Endodermal cell (in vitro differentiated cells): ENCODE data around the gene RAPGEF2. TPM values are rescaled to one million over a fixed set of nuclear protein-coding genes. Genes with fewer than 3 reads are reported as not detected.

Source experiments
- DNase-seq: peaks from one replicate; pipeline ENCODE4 v3.0.0-alpha.2; 2017
- H3K27ac ChIP-seq: 2 replicates; pipeline ENCODE4 v1.5.1; 2013; ENCODE audit warnings: mild to moderate bottlenecking, low read depth, low read length, moderate library complexity
- H3K27me3 ChIP-seq: 2 replicates; pipeline ENCODE4 v1.6.1; 2013; ENCODE audit warnings: mild to moderate bottlenecking, low read length, moderate library complexity; ENCODE audit not compliant: insufficient read depth, control insufficient read depth, poor library complexity, severe bottlenecking
- H3K36me3 ChIP-seq: 2 replicates; pipeline ENCODE4 v1.7.0; 2013; ENCODE audit warnings: mild to moderate bottlenecking, low read length, moderate library complexity; ENCODE audit not compliant: control insufficient read depth, insufficient read depth
- H3K4me1 ChIP-seq: one replicate; pipeline ENCODE4 v1.7.0; 2013; ENCODE audit warnings: low read length; ENCODE audit not compliant: control insufficient read depth, insufficient read depth
- H3K4me3 ChIP-seq: 2 replicates; pipeline ENCODE4 v1.5.1; 2013; ENCODE audit warnings: mild to moderate bottlenecking, low read length, moderate library complexity
- H3K9ac ChIP-seq: 2 replicates; pipeline ENCODE4 v1.6.1; 2013; ENCODE audit warnings: mild to moderate bottlenecking, low read length, moderate library complexity; ENCODE audit not compliant: poor library complexity, severe bottlenecking; ENCODE audit errors: extremely low read depth
- H3K9me3 ChIP-seq: 2 replicates; pipeline ENCODE4 v1.6.1; 2013; ENCODE audit warnings: mild to moderate bottlenecking, low read length, moderate library complexity; ENCODE audit not compliant: control insufficient read depth
- H3K27ac Mint-ChIP-seq: 2 replicates; pipeline ENCODE4 v1.8.0; 2020; ENCODE audit warnings: mixed read lengths
- H3K27me3 Mint-ChIP-seq: 2 replicates; pipeline ENCODE4 v1.8.0; 2021; ENCODE audit warnings: mild to moderate bottlenecking, mixed read lengths; ENCODE audit not compliant: insufficient read depth
- H3K36me3 Mint-ChIP-seq: 2 replicates; pipeline ENCODE4 v1.8.0; 2020; ENCODE audit warnings: low read depth, mixed read lengths
- H3K4me1 Mint-ChIP-seq: 2 replicates; pipeline ENCODE4 v1.8.0; 2020; ENCODE audit warnings: mixed read lengths
- H3K4me3 Mint-ChIP-seq: 2 replicates; pipeline ENCODE4 v1.8.0; 2020; ENCODE audit warnings: mild to moderate bottlenecking, moderate library complexity, mixed read lengths
- H3K9me3 Mint-ChIP-seq: 2 replicates; pipeline ENCODE4 v1.8.0; 2020; ENCODE audit warnings: mild to moderate bottlenecking, mixed read lengths
- WGBS, 2 experiments: methylation state at CpG; one replicate each; pipeline versions ENCODE4 v1.1.5 to v1.1.7; 2013; ENCODE audit warnings: missing lambda C conversion rate in 2 of 2, mixed read lengths in 1 of 2; ENCODE audit not compliant: insufficient coverage in 1 of 2, insufficient read length in 1 of 2; 5-methylcytosine and 5-hydroxymethylcytosine counted together
- total RNA-seq, 2 donors: library from RNA; stranded (reverse); fragmentation: NEBNext Ultra II Directional in 1 of 2; extraction: Animal tissue kit (Norgen Biotek cat#: 25700) in 1 of 2; gene quantifications; 2 replicates in 1 of 2; 3 replicates in 1 of 2; pipeline ENCODE4 v1.2.1, GENCODE V29; 2021
- TF ChIP-seq, protein P1 (sequence below): fragments of 200-600 bp; sonication (generic); conservative IDR thresholded peaks from 2 replicates; pipeline ENCODE4 v1.5.0; 2021; ENCODE audit warnings: antibody characterized with exemption, mild to moderate bottlenecking

The RAPGEF2 gene
- total RNA-seq, 2 donors from 2014 or later, result 63.4 to 78.2 TPM

DNA sequence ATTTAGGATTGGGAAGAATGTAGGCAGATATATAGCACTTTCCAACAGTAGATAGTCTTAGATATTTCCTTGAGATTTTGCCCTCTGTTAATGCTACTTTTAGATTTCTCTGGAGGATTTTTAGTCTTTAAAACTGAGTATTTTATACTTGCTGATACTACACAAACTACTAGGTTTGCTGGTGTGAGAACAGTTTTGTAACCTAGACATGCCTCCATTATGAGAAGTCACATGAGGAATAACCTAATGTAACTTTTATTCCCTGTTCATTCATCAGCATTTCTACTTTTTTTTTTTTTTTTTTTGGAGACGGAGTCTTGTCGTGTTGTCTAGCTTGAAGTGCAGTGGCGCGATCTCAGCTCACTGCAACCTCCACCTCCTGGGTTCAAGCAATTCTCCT, 137.2 kb downstream of the RAPGEF2 start:
- Mint-ChIP-seq H3K4me3 (no peak overlapping the region), H3K36me3 (peaks cover 12% of the 10 kb centered on the region), H3K9me3 (no peaks in the 10 kb centered on the region), H3K4me1 (peaks cover 3% of the 10 kb centered on the region), H3K27me3 (no peaks in the 10 kb centered on the region), H3K27ac (no peak overlapping the region)
- Histone ChIP-seq H3K9me3 (no peaks in the 10 kb centered on the region), H3K27ac (no peak overlapping the region), H3K4me1 (no peaks in the 10 kb centered on the region), H3K36me3 (peaks cover 16% of the 10 kb centered on the region), H3K9ac (no peak overlapping the region), H3K4me3 (no peak overlapping the region), H3K27me3 (no peaks in the 10 kb centered on the region)
- TF ChIP-seq, protein P1, sequence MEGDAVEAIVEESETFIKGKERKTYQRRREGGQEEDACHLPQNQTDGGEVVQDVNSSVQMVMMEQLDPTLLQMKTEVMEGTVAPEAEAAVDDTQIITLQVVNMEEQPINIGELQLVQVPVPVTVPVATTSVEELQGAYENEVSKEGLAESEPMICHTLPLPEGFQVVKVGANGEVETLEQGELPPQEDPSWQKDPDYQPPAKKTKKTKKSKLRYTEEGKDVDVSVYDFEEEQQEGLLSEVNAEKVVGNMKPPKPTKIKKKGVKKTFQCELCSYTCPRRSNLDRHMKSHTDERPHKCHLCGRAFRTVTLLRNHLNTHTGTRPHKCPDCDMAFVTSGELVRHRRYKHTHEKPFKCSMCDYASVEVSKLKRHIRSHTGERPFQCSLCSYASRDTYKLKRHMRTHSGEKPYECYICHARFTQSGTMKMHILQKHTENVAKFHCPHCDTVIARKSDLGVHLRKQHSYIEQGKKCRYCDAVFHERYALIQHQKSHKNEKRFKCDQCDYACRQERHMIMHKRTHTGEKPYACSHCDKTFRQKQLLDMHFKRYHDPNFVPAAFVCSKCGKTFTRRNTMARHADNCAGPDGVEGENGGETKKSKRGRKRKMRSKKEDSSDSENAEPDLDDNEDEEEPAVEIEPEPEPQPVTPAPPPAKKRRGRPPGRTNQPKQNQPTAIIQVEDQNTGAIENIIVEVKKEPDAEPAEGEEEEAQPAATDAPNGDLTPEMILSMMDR, result no peak
- WGBS, 2 experiments, result 93% methylated on average over 4 of the region's 4 CpGs; no CpG with 5 or more reads in 1 of the 2 experiments
- DNase-seq, result no peak

DNA sequence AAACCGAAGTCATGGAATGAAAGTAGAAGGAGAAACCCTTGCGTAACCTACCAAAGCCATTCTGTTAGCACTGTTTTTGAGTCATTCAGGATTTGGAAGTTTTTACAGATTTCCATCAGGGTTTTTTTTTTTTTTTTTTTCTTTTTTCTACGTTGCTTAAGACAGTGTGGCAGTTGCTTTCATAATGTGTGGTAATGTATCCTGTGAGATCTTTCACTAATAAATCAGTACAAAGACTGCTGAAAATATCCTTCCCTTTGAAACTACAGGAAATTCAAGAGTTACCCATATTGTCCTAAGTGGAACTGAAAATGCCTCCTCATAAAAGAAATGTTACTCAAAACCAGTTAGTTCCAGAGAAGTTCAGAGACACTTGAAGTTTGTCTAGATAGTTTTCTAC, 137.8 kb downstream of the RAPGEF2 start:
- H3K27ac Mint-ChIP-seq, result peak overlapping the region; percentile 33
- TF ChIP-seq, protein P1, result no peak
- no peak overlapping the region for H3K4me3 ChIP-seq
- H3K4me3 Mint-ChIP-seq, result no peak overlapping the region
- no peaks in the 10 kb centered on the region for H3K9me3 ChIP-seq
- H3K4me1 ChIP-seq, result no peaks in the 10 kb centered on the region
- no peaks in the 10 kb centered on the region for H3K4me1 Mint-ChIP-seq
- no peaks in the 10 kb centered on the region for H3K27me3 ChIP-seq
- 94 to 100% methylated on average over 2 of the region's 3 CpGs for WGBS, 2 experiments
- no peaks in the 10 kb centered on the region for H3K27me3 Mint-ChIP-seq
- peaks cover 12% of the 10 kb centered on the region for H3K36me3 Mint-ChIP-seq
- H3K27ac ChIP-seq, result no peak overlapping the region
- no peak for DNase-seq
- no peak overlapping the region for H3K9ac ChIP-seq
- H3K9me3 Mint-ChIP-seq, result no peaks in the 10 kb centered on the region
- H3K36me3 ChIP-seq, result peaks cover 16% of the 10 kb centered on the region

DNA sequence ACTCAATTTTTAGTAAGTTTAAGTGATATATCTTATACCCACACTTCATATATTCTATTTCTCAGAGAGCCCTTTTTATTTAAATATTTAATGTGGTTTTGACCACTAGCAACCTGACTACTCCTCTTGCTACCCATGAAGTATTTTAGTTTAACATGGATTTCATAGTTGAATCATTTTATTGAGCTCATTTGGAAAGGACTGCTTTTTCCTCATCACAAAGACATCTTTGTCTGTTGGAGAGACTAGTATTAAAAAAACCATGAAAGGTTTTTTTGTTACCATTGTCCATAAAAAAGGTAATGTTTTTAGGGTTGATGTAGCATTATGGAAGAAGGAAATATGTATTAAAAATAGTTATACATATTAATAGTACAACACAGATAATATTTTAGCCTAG, 139.5 kb downstream of the RAPGEF2 start:
- TF ChIP-seq, protein P1, result no peak
- Mint-ChIP-seq H3K36me3 (peaks cover 13% of the 10 kb centered on the region), H3K4me3 (no peak overlapping the region), H3K9me3 (no peaks in the 10 kb centered on the region), H3K4me1 (peaks cover under 1% of the 10 kb centered on the region), H3K27me3 (no peaks in the 10 kb centered on the region), H3K27ac (no peak overlapping the region)
- H3K27me3 ChIP-seq, result no peaks in the 10 kb centered on the region
- no peak for DNase-seq
- H3K9ac ChIP-seq, result no peak overlapping the region
- H3K4me1 ChIP-seq, result no peaks in the 10 kb centered on the region
- no peak overlapping the region for H3K27ac ChIP-seq
- no peak overlapping the region for H3K4me3 ChIP-seq
- no peaks in the 10 kb centered on the region for H3K9me3 ChIP-seq
- peaks cover 16% of the 10 kb centered on the region for H3K36me3 ChIP-seq
